C4-2B (cell line): ENCODE data around the gene KRT222.

ENCODE experiments used
- H3K27ac ChIP-seq: fragments of 450-650 bp; 2 replicates; pipeline ENCODE4 v1.5.1; 2017
- ZFX ChIP-seq: fragments of 450-650 bp; IDR thresholded peaks from 2 replicates; pipeline ENCODE4 v1.6.1; 2017
- TF ChIP-seq, protein P1 (sequence below): fragments of 450-650 bp; conservative IDR thresholded peaks from 2 replicates; pipeline ENCODE4 v1.5.1; 2017; ENCODE audit warnings: mild to moderate bottlenecking

Gene KRT222

DNA sequence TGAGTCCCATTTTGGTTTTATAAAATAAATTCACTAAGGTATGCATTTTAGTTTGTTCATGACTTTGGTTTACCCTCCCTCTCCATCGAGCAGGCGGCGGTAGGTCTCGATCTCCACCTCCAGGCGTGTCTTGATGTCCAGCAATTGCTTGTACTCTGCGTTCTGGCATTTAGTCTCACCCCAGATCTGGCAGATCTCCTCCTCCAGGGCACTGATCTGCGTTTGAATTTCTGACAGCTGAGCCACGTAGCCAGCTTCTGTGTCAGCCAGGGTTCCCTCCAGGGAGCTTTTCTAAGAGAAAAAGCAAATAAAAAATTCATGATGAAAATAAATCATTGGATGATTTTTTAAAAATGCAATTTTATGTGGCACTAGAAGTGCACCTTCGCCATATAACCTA, 34.4 kb upstream of the KRT222 start:
- no peak overlapping the region for H3K27ac ChIP-seq
- TF ChIP-seq, protein P1, sequence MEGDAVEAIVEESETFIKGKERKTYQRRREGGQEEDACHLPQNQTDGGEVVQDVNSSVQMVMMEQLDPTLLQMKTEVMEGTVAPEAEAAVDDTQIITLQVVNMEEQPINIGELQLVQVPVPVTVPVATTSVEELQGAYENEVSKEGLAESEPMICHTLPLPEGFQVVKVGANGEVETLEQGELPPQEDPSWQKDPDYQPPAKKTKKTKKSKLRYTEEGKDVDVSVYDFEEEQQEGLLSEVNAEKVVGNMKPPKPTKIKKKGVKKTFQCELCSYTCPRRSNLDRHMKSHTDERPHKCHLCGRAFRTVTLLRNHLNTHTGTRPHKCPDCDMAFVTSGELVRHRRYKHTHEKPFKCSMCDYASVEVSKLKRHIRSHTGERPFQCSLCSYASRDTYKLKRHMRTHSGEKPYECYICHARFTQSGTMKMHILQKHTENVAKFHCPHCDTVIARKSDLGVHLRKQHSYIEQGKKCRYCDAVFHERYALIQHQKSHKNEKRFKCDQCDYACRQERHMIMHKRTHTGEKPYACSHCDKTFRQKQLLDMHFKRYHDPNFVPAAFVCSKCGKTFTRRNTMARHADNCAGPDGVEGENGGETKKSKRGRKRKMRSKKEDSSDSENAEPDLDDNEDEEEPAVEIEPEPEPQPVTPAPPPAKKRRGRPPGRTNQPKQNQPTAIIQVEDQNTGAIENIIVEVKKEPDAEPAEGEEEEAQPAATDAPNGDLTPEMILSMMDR = no peak
- TF ChIP-seq ZFX = no peak

DNA sequence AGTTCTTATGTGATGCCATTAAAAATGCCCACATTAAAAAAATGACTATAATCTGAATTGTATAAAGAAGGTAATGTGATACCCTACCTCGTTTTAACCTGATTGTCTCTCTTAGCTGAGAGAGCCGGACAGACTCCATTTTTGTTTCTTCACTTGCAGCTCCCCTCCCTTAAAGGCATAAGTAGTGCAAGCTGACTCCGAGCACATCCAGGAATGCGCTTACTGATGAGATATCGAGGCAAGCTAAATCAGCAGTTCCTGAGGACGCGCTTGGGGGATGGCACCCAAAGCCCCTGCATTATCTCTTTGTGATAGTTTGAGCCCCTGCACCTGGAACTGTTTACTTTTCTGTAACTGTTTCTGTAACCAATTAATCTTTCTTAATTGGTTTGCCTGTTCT, 32.3 kb upstream of the KRT222 start:
- TF ChIP-seq, protein P1 = no peak
- no peak for TF ChIP-seq ZFX
- no peak overlapping the region for H3K27ac ChIP-seq

DNA sequence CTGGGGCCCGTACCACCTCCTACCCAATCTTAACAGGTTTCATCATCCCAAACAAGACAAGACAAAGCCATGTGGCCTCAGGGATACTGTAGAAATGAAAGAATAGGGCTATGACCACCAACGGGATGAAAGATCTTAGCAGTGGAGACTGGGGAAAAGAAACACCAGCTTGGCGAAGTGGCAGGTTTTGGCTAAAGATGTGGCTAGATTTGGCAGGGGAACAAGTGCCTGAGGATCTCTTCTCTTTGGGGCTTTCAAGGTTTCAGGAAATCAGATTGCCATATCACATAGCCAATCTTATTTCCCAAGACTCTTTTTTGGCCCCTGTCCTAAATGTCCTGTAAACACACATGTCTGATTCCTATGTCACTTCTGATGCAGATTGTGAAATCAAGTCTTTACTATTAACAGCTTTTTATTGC, 31.7 kb upstream of the KRT222 start:
- H3K27ac ChIP-seq = no peak overlapping the region; the same call in 1 of the 2 replicates
- TF ChIP-seq ZFX = no peak
- TF ChIP-seq, protein P1 = no peak

DNA sequence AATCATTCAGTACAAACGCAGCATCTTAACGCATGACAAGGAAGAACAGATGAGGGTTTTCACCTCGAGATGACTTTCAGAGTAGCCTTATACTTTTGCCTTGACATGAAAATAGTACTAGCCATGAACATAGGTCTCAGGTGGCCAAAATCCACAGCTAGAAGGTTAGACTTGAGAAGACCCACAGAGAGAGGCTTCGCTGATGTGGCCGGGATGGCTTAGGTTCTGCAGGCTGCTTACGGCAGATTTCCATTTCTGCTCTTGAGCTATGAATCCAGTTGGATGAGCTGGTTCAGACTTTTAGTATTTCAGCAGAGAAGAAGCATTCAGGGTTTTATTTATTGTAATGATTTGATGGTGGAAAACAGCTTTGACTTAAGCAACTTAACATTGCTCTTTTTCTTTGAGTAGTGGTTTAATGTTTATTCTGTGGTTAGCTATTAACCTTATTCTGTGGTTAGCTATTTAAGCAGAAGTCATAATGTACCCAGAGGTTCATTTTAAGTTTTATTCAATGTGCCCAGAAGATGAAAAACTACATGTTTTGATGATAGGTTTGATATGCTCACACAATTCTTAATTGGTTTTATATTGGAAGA, 31.0 kb upstream of the KRT222 start:
- no peak overlapping the region for H3K27ac ChIP-seq
- TF ChIP-seq, protein P1 = no peak
- TF ChIP-seq ZFX = no peak

DNA sequence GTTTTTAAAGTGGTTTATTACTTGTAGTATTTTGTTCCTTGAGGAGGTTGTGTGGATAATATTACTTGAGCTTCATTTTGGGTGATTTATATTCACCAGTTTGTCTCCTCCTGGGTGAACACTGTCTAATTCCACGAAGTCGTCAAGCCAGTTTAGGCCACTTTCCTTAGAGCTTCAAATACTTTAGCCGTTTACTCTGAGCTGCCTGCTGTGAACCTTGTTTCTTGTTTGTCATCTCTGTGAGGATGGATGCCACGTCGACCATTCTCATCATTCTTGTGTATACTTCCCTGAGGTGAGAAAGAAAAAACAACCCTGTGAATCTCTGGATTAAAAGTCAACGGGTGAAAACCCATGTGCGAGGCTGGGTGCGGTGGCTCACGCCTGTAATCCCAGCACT, 29.6 kb upstream of the KRT222 start:
- no peak for TF ChIP-seq ZFX
- TF ChIP-seq, protein P1 = no peak
- no peak overlapping the region for H3K27ac ChIP-seq

DNA sequence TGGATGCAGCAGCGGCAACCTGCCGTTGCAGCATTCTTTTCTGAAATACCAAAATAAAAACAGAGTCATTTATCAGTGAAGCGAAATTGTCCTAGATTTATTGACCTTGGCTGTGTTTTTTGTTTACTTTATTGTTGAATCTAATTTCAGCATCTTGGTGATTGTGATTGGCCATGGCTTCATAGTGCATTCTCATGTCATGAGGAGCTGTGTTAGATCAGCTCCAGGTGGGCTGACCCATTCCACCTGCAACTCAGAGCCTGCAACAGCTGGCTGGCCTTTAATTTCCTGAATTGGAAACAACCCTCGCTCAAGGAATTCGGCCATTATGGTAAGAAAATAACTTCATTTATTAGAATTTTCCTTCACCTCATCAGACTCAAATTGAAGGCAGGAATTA, 22.1 kb upstream of the KRT222 start:
- TF ChIP-seq ZFX = no peak
- TF ChIP-seq, protein P1 = no peak
- peak overlapping the region; percentile 3; the same call in 1 of the 2 replicates for H3K27ac ChIP-seq

DNA sequence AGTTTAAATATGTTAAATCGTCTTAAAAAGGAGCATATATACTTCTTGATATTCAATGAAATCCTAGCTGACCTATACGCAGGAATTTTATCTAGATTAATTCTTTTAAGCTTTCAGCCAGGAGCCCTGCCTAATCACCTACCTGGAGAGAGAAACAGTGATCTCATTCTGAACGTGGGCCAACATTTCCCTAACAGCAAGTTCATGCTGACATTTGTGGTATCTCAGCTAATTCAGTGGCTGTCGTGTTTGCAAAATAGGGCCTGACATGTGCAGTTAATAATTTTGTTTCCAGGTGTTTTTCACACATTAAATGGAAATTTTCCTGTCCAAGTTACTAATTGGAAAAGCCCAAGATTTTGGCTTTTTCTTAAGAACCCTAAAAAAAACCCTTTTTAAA, 21.2 kb upstream of the KRT222 start:
- no peak overlapping the region; the same call in 1 of the 2 replicates for H3K27ac ChIP-seq
- TF ChIP-seq, protein P1 = no peak
- TF ChIP-seq ZFX = no peak
